WERI-Rb-1 (cell line): ENCODE results near the gene ERP27.

Experiments used
- DNase-seq: peaks from one replicate; pipeline ENCODE4 v3.0.0-alpha.2; 2020
- H3K27ac ChIP-seq: fragments of 250-450 bp; sonication (Bioruptor Pico); 2 replicates; pipeline ENCODE4 v1.5.1; 2020; ENCODE audit warnings: mild to moderate bottlenecking, moderate library complexity
- H3K27me3 ChIP-seq: fragments of 250-450 bp; sonication (Bioruptor Pico); 2 replicates; pipeline ENCODE4 v1.5.1; 2021; ENCODE audit warnings: mild to moderate bottlenecking, low read depth, moderate library complexity; ENCODE audit not compliant: insufficient read depth, severe bottlenecking
- H3K36me3 ChIP-seq: fragments of 250-450 bp; sonication (Bioruptor Pico); 2 replicates; pipeline ENCODE4 v1.5.1; 2020; ENCODE audit warnings: mild to moderate bottlenecking, moderate library complexity
- H3K4me3 ChIP-seq: 2 replicates; pipeline ENCODE4 v1.5.1; 2011; ENCODE audit warnings: low read depth, mild to moderate bottlenecking, control low read depth, low read length
- H3K9me3 ChIP-seq: fragments of 250-450 bp; sonication (Bioruptor Pico); 2 replicates; pipeline ENCODE4 v1.5.1; 2021; ENCODE audit warnings: mild to moderate bottlenecking, moderate library complexity; ENCODE audit not compliant: severe bottlenecking
- TF ChIP-seq, protein P1 (sequence below): IDR thresholded peaks from 2 replicates; pipeline ENCODE4 v1.5.1; 2011; ENCODE audit warnings: low read depth, mild to moderate bottlenecking, control low read depth, inconsistent platforms, low read length

The ERP27 gene

GRCh38 chr12:14956024-14956891, 17.9 kb upstream of the ERP27 start:
- H3K27ac ChIP-seq = no peak overlapping the region
- H3K36me3 ChIP-seq = no peaks in the 10 kb centered on the region
- H3K4me3 ChIP-seq = no peak overlapping the region

GRCh38 chr12:14954269-14954668, 15.9 kb upstream of the ERP27 start:
- no peaks in the 10 kb centered on the region for H3K36me3 ChIP-seq
- no peak for DNase-seq
- TF ChIP-seq, protein P1, sequence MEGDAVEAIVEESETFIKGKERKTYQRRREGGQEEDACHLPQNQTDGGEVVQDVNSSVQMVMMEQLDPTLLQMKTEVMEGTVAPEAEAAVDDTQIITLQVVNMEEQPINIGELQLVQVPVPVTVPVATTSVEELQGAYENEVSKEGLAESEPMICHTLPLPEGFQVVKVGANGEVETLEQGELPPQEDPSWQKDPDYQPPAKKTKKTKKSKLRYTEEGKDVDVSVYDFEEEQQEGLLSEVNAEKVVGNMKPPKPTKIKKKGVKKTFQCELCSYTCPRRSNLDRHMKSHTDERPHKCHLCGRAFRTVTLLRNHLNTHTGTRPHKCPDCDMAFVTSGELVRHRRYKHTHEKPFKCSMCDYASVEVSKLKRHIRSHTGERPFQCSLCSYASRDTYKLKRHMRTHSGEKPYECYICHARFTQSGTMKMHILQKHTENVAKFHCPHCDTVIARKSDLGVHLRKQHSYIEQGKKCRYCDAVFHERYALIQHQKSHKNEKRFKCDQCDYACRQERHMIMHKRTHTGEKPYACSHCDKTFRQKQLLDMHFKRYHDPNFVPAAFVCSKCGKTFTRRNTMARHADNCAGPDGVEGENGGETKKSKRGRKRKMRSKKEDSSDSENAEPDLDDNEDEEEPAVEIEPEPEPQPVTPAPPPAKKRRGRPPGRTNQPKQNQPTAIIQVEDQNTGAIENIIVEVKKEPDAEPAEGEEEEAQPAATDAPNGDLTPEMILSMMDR = no peak
- no peaks in the 10 kb centered on the region for H3K9me3 ChIP-seq
- H3K27ac ChIP-seq = no peak overlapping the region
- no peaks in the 10 kb centered on the region for H3K27me3 ChIP-seq
- H3K4me3 ChIP-seq = no peak overlapping the region

More at GRCh38 chr12:14956024-14956891, 17.9 kb upstream of the ERP27 start:
- peak; percentile 14 for DNase-seq
- H3K9me3 ChIP-seq = no peaks in the 10 kb centered on the region
- H3K27me3 ChIP-seq = no peaks in the 10 kb centered on the region
- TF ChIP-seq, protein P1 = no peak

- H3K27me3 ChIP-seq = no peaks in the 10 kb centered on the region
- TF ChIP-seq, protein P1 = no peak
- H3K9me3 ChIP-seq = no peaks in the 10 kb centered on the region
- no peak overlapping the region for H3K27ac ChIP-seq
- no peak for DNase-seq
- no peak overlapping the region for H3K4me3 ChIP-seq
- no peaks in the 10 kb centered on the region for H3K36me3 ChIP-seq
Observed at GRCh38 chr12:14953752-14954151, 15.4 kb upstream of the ERP27 start.

DNA sequence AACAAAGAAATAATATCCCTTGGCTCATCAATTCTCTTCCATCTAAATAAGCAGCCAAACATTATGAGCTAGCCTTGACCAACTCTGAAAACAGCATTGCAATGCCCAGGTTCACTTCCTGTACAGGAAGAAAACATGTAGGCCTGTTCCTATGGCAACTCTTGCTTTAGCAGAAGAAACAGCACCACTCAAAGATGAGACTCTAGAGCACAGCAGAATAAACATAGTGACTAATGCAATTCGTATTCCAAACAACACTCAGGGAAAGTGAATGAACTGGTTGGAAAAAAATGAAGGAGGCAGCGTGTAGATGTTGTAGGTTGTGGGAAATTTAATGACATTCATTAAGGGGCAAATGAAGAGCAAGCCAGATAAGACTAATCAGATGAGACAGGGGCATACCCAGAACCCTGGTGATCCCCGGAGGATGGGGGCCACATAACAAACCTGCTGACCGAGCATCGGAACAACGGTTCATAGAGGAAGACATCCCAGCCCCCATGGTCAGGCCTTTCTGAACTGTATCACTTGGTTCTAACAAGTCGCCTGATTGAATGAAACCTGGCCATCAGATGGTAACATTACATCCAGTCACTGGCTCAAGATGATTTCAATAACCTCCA, 14.1 kb upstream of the ERP27 start:
- H3K4me3 ChIP-seq = no peak overlapping the region
- H3K27ac ChIP-seq = no peak overlapping the region
- no peaks in the 10 kb centered on the region for H3K27me3 ChIP-seq
- TF ChIP-seq, protein P1 = no peak
- DNase-seq = no peak
- no peaks in the 10 kb centered on the region for H3K36me3 ChIP-seq
- H3K9me3 ChIP-seq = no peaks in the 10 kb centered on the region

- no peak overlapping the region for H3K4me3 ChIP-seq
- no peaks in the 10 kb centered on the region for H3K9me3 ChIP-seq
- no peaks in the 10 kb centered on the region for H3K36me3 ChIP-seq
- H3K27me3 ChIP-seq = no peaks in the 10 kb centered on the region
- H3K27ac ChIP-seq = no peak overlapping the region
- DNase-seq = no peak
- TF ChIP-seq, protein P1 = no peak
Observed at GRCh38 chr12:14951851-14952250, 13.5 kb upstream of the ERP27 start.
